GM06990 (cell line): ENCODE measurements around the gene HIPK2.

Experiments
- DNase-seq: peaks from one replicate; pipeline ENCODE4 v3.0.0-alpha.2; 2011; ENCODE audit not compliant: insufficient read length; ENCODE audit errors: extremely low read depth
- H3K27me3 ChIP-seq: replicated peaks from 2 replicates; pipeline ENCODE4 v1.6.0; 2011; ENCODE audit warnings: low read length; ENCODE audit not compliant: control insufficient read depth, insufficient read depth
- H3K36me3 ChIP-seq: 2 replicates; pipeline ENCODE4 v1.5.1; 2011; ENCODE audit warnings: low read length; ENCODE audit not compliant: control insufficient read depth, insufficient read depth
- H3K4me3 ChIP-seq: replicated peaks from 2 replicates; pipeline ENCODE4 v1.5.1; 2011; ENCODE audit warnings: low read depth, mild to moderate bottlenecking, control low read depth, low read length
- CTCF ChIP-seq: IDR thresholded peaks from 2 replicates; pipeline ENCODE4 v1.5.1; 2011; ENCODE audit warnings: low read length, control low read depth, mild to moderate bottlenecking, inconsistent platforms; ENCODE audit not compliant: insufficient read depth, poor library complexity, severe bottlenecking

Gene HIPK2

GRCh38 chr7:139675127-139676125, 102.4 kb downstream of the HIPK2 start:
- Histone ChIP-seq H3K4me3 (no peak overlapping the region), H3K36me3 (no peaks in the 10 kb centered on the region; the same call in 1 of the 2 replicates), H3K27me3 (no peaks in the 10 kb centered on the region)
- no peak for TF ChIP-seq CTCF
- peak; percentile 37 for DNase-seq

- Histone ChIP-seq H3K4me3 (no peak overlapping the region), H3K27me3 (no peaks in the 10 kb centered on the region), H3K36me3 (no peaks in the 10 kb centered on the region; the same call in 1 of the 2 replicates)
- TF ChIP-seq CTCF, result no peak
- no peak for DNase-seq
These were observed 103.1 kb downstream of the HIPK2 start for GRCh38 chr7:139674752-139675126.

GRCh38 chr7:139674341-139674740, 103.5 kb downstream of the HIPK2 start:
- H3K27me3 ChIP-seq, result no peaks in the 10 kb centered on the region
- no peak for DNase-seq
- TF ChIP-seq CTCF, result no peak
- no peak overlapping the region for H3K4me3 ChIP-seq
- no peaks in the 10 kb centered on the region; the same call in 1 of the 2 replicates for H3K36me3 ChIP-seq

GRCh38 chr7:139673762-139674161, 104.0 kb downstream of the HIPK2 start:
- H3K27me3 ChIP-seq, result no peaks in the 10 kb centered on the region
- H3K4me3 ChIP-seq, result no peak overlapping the region; the same call in 1 of the 2 replicates
- H3K36me3 ChIP-seq, result no peaks in the 10 kb centered on the region; the same call in 1 of the 2 replicates
- DNase-seq, result no peak
- no peak for TF ChIP-seq CTCF

GRCh38 chr7:139673230-139673629, 104.6 kb downstream of the HIPK2 start:
- DNase-seq, result peak; percentile 77
- no peaks in the 10 kb centered on the region for H3K27me3 ChIP-seq
- TF ChIP-seq CTCF, result no peak
- no peaks in the 10 kb centered on the region; the same call in 1 of the 2 replicates for H3K36me3 ChIP-seq
- peak overlapping the region; percentile 42 for H3K4me3 ChIP-seq
